Esophagus squamous epithelium (tissue), 5 donors: ENCODE data around the gene PADI4. TPM values are rescaled to one million over a fixed set of nuclear protein-coding genes. Genes with fewer than 3 reads are reported as not detected.
"Not testable (repeated sequence)": the region's sequence is repeated elsewhere in the genome, so short reads cannot be mapped to it uniquely, and the experiment has no call there.

ENCODE experiments used
- DNase-seq: peaks from one replicate; lab custom pipeline; 2025; lab: John Stamatoyannopoulos, UW
- H3K27ac ChIP-seq, 4 donors: fragments of 200-600 bp; sonication (generic); one replicate each; pipeline ENCODE4 v1.5.1; 2016 to 2019; ENCODE audit warnings: mild to moderate bottlenecking in 1 of 4
- H3K27me3 ChIP-seq, 4 donors: fragments of 200-600 bp; sonication (generic); 1 replicate in 3 of 4; 2 replicates in 1 of 4; pipeline versions ENCODE4 v1.5.1 to v1.6.0; 2017 to 2021; ENCODE audit warnings: antibody characterized with exemption in 1 of 4
- H3K36me3 ChIP-seq, 3 donors: fragments of 200-600 bp; sonication (generic); one replicate each; pipeline ENCODE4 v1.5.1; 2016 to 2019
- H3K4me1 ChIP-seq, 3 donors: fragments of 200-600 bp; sonication (generic); one replicate each; pipeline ENCODE4 v1.5.1; 2017 to 2019
- H3K4me3 ChIP-seq, 4 donors: fragments of 200-600 bp; sonication (generic); 1 replicate in 3 of 4; 2 replicates in 1 of 4; pipeline ENCODE4 v1.5.1; 2016 to 2019; ENCODE audit warnings: mild to moderate bottlenecking in 2 of 4, moderate library complexity in 1 of 4
- H3K9me3 ChIP-seq, 3 donors: fragments of 200-600 bp; sonication (generic); one replicate each; pipeline ENCODE4 v1.5.1; 2016 to 2019
- CTCF ChIP-seq, 6 experiments: fragments of 450-650 bp in 4 of 6; fragments of 200-600 bp in 2 of 6; sonication (generic) in 2 of 6; IDR thresholded peaks; one replicate each; pipeline ENCODE4 v1.5.1; 2016 to 2019; ENCODE audit warnings: antibody characterized with exemption in 6 of 6, mild to moderate bottlenecking in 4 of 6, moderate library complexity in 4 of 6
- POLR2A ChIP-seq, 4 donors: fragments of 450-650 bp; IDR thresholded peaks; one replicate each; pipeline ENCODE4 v1.6.1; 2017; ENCODE audit warnings: antibody characterized with exemption in 4 of 4, mild to moderate bottlenecking in 4 of 4, moderate library complexity in 3 of 4
- WGBS, 2 donors: methylation state at CpG; one replicate each; pipeline ENCODE4 v1.1.5; 2018; 5-methylcytosine and 5-hydroxymethylcytosine counted together
- intact Hi-C: fragments of 100-400 bp; cut with DNase I; formaldehyde crosslinking; loops from one replicate; pipeline ENCODE4 v1.15.0; 2022
- total RNA-seq, 4 donors: library from RNA; depleted of rRNA; stranded (reverse); fragments of >200 nt; gene quantifications; one replicate each; pipeline ENCODE4 v1.1.0, GENCODE V29; 2016
- donor health status: DM: yes; HTN: yes; CAD: no.

The PADI4 gene
- total RNA-seq, 4 donors from 2014 or later, result not detected

GRCh38 chr1:17319561-17320350 is 11.8 kb downstream of the PADI4 start:
- intact Hi-C loops, result no loop called here
- WGBS, 2 donors, result 90 to 92% methylated on average over 10 to 11 of the region's 11 CpGs
- Histone ChIP-seq H3K27me3 (peaks cover 0 to 31% (median 0%) of the 10 kb centered on the region in 4 donors), H3K27ac (no peak overlapping the region), H3K4me1 (no peaks in the 10 kb centered on the region), H3K36me3 (no peaks in the 10 kb centered on the region), H3K9me3 (peaks cover 0 to 6% (median 0%) of the 10 kb centered on the region in 3 donors), H3K4me3 (no peak overlapping the region)
- TF ChIP-seq POLR2A (IDR thresholded peaks at IDR 0.05), result no peak
- TF ChIP-seq CTCF (IDR thresholded peaks at IDR 0.05), result no peak
- no peak for DNase-seq

- H3K9me3 ChIP-seq, H3K4me1 ChIP-seq, H3K27ac ChIP-seq, DNase-seq, intact Hi-C loops, H3K4me3 ChIP-seq, H3K36me3 ChIP-seq: not testable (repeated sequence)
- WGBS, 2 donors, result 73 to 88% methylated on average over 5 to 6 of the region's 6 CpGs
- peaks cover 0 to 24% (median 0%) of the 10 kb centered on the region in 4 donors for H3K27me3 ChIP-seq
Observed at GRCh38 chr1:17321857-17322390, 13.9 kb downstream of the PADI4 start.

GRCh38 chr1:17328855-17329254 is 20.9 kb downstream of the PADI4 start:
- Histone ChIP-seq H3K27ac (no peak overlapping the region), H3K4me3 (no peak overlapping the region), H3K4me1 (no peaks in the 10 kb centered on the region), H3K36me3 (no peaks in the 10 kb centered on the region), H3K27me3 (peaks cover 0 to 50% (median 0%) of the 10 kb centered on the region in 4 donors), H3K9me3 (no peaks in the 10 kb centered on the region)
- WGBS, 2 donors, result 66 to 84% methylated on average over 5 of the region's 5 CpGs
- no peak for TF ChIP-seq POLR2A (IDR thresholded peaks at IDR 0.05)
- no peak for DNase-seq
- intact Hi-C loops, result no loop called here

- H3K9me3 ChIP-seq, result no peaks in the 10 kb centered on the region
- TF ChIP-seq POLR2A (IDR thresholded peaks at IDR 0.05), result no peak
- DNase-seq, result no peak
- H3K27me3 ChIP-seq, result peaks cover 0 to 53% (median 0%) of the 10 kb centered on the region in 4 donors
- H3K27ac ChIP-seq, result no peak overlapping the region
- H3K4me3 ChIP-seq, result no peak overlapping the region
- intact Hi-C loops, result no loop called here
- H3K4me1 ChIP-seq, result no peaks in the 10 kb centered on the region
- H3K36me3 ChIP-seq, result no peaks in the 10 kb centered on the region
- 82 to 89% methylated on average over 4 of the region's 4 CpGs for WGBS, 2 donors
Observed at GRCh38 chr1:17329610-17330009, 21.6 kb downstream of the PADI4 start.

GRCh38 chr1:17330856-17331255 is 22.9 kb downstream of the PADI4 start:
- H3K9me3 ChIP-seq, result no peaks in the 10 kb centered on the region
- H3K4me1 ChIP-seq, result no peaks in the 10 kb centered on the region
- H3K4me3 ChIP-seq, result no peak overlapping the region
- no peak for TF ChIP-seq CTCF (IDR thresholded peaks at IDR 0.05)
- TF ChIP-seq POLR2A (IDR thresholded peaks at IDR 0.05), result no peak
- peaks cover 0 to 65% (median 0%) of the 10 kb centered on the region in 4 donors for H3K27me3 ChIP-seq
- H3K27ac ChIP-seq, result no peak overlapping the region
- intact Hi-C loops, result no loop called here
- H3K36me3 ChIP-seq, result no peaks in the 10 kb centered on the region
- DNase-seq, result no peak
- WGBS, 2 donors, result 88% methylated on average over 3 of the region's 7 CpGs; no CpG with 5 or more reads in 1 of the 2 donors

- H3K27ac ChIP-seq, result no peak overlapping the region
- no peak overlapping the region for H3K4me3 ChIP-seq
- 90 to 95% methylated on average over 8 of the region's 8 CpGs for WGBS, 2 donors
- no peak for DNase-seq
- no peaks in the 10 kb centered on the region for H3K36me3 ChIP-seq
- H3K27me3 ChIP-seq, result peaks cover 0 to 74% (median 0%) of the 10 kb centered on the region in 4 donors
- H3K4me1 ChIP-seq, result no peaks in the 10 kb centered on the region
- TF ChIP-seq POLR2A (IDR thresholded peaks at IDR 0.05), result no peak
- no peak for TF ChIP-seq CTCF (IDR thresholded peaks at IDR 0.05)
- intact Hi-C loops, result no loop called here
- no peaks in the 10 kb centered on the region for H3K9me3 ChIP-seq
Observed at GRCh38 chr1:17333081-17333480, 25.1 kb downstream of the PADI4 start.
